ENCODE data around the gene SLC8A1. TPM values are rescaled to one million over a fixed set of nuclear protein-coding genes. Genes with fewer than 3 reads are reported as not detected.

SLC8A1 gene
- polyA plus RNA-seq, 3 donors = 16.9 to 18.2 (median 18.0) TPM

GRCh38 chr2:40049781-40050180, 402.1 kb downstream of the SLC8A1 start:
- peaks cover 0 to 8% (median 0%) of the 10 kb centered on the region in 3 donors for H3K27me3 Mint-ChIP-seq (ENCODE audit: low read depth in 3 of 3)
- H3K4me3 Mint-ChIP-seq = no peak overlapping the region
- Histone ChIP-seq H3K27ac (ENCODE audit: low read depth in 1 of 2, low read length in 2 of 2) (no peak overlapping the region), H2AFZ (ENCODE audit: insufficient read depth, low read depth, low read length, poor library complexity, severe bottlenecking) (no peak overlapping the region), H3K27me3 (ENCODE audit: control insufficient read depth in 2 of 2, insufficient read depth in 2 of 2, low read length in 2 of 2) (no peaks in the 10 kb centered on the region), H3K79me2 (ENCODE audit: insufficient read depth, low read length) (no peaks in the 10 kb centered on the region), H3K4me1 (ENCODE audit: control insufficient read depth in 1 of 2, insufficient read depth in 2 of 2, low read length in 2 of 2) (peaks cover 5 to 9% of the 10 kb centered on the region in 2 donors), H4K20me1 (ENCODE audit: insufficient read depth, low read length) (no peaks in the 10 kb centered on the region), H3K4me3 (replicated peaks in 1 of 3; ENCODE audit: low read depth in 2 of 3, low read length in 3 of 3) (no peak overlapping the region), H3K4me2 (replicated peaks; ENCODE audit: extremely low read depth, low read length, poor library complexity, severe bottlenecking) (no peak overlapping the region), H3K9me3 (replicated peaks in 1 of 2; ENCODE audit: control insufficient read depth in 1 of 2, insufficient read depth in 1 of 2, low read length in 2 of 2) (no peaks in the 10 kb centered on the region), H3K36me3 (replicated peaks in 1 of 2; ENCODE audit: control insufficient read depth in 1 of 2, insufficient read depth in 2 of 2, low read length in 2 of 2) (no peaks in the 10 kb centered on the region), H3K9ac (ENCODE audit: insufficient read depth, low read length, poor library complexity, severe bottlenecking) (no peak overlapping the region)
- no peak for TF ChIP-seq CTCF (IDR thresholded peaks at IDR 0.05)
- H3K9me3 Mint-ChIP-seq = peaks cover 0 to 2% (median 0%) of the 10 kb centered on the region in 7 donors
- DNase-seq = no peak
- WGBS (ENCODE audit: insufficient coverage) = no CpG with 5 or more reads among the region's 1 CpG
- H3K36me3 Mint-ChIP-seq = no peaks in the 10 kb centered on the region
- intact Hi-C loops (cut with micrococcal nuclease) = no loop called here
- no peak overlapping the region for H3K27ac Mint-ChIP-seq
- peaks cover 10% of the 10 kb centered on the region for H3K4me1 Mint-ChIP-seq

- peaks cover 14% of the 10 kb centered on the region for H3K4me1 Mint-ChIP-seq
- no peak overlapping the region for H3K27ac Mint-ChIP-seq
- H3K9ac ChIP-seq (ENCODE audit: insufficient read depth, low read length, poor library complexity, severe bottlenecking) = no peak overlapping the region
- H3K4me3 Mint-ChIP-seq = no peak overlapping the region
- DNase-seq = no peak
- no peak overlapping the region for H3K27ac ChIP-seq (ENCODE audit: low read depth in 1 of 2, low read length in 2 of 2)
- TF ChIP-seq CTCF (IDR thresholded peaks at IDR 0.05) = no peak
- WGBS (ENCODE audit: insufficient coverage) = no CpG with 5 or more reads among the region's 1 CpG
- H3K27me3 Mint-ChIP-seq (ENCODE audit: low read depth in 3 of 3) = peaks cover 0 to 8% (median 0%) of the 10 kb centered on the region in 3 donors
- no peaks in the 10 kb centered on the region for H3K79me2 ChIP-seq (ENCODE audit: insufficient read depth, low read length)
- no peaks in the 10 kb centered on the region for H4K20me1 ChIP-seq (ENCODE audit: insufficient read depth, low read length)
- peaks cover 0 to 2% (median 0%) of the 10 kb centered on the region in 7 donors for H3K9me3 Mint-ChIP-seq
- H3K4me2 ChIP-seq (replicated peaks; ENCODE audit: extremely low read depth, low read length, poor library complexity, severe bottlenecking) = no peak overlapping the region
- no peaks in the 10 kb centered on the region for H3K36me3 ChIP-seq (replicated peaks in 1 of 2; ENCODE audit: control insufficient read depth in 1 of 2, insufficient read depth in 2 of 2, low read length in 2 of 2)
- no peaks in the 10 kb centered on the region for H3K9me3 ChIP-seq (replicated peaks in 1 of 2; ENCODE audit: control insufficient read depth in 1 of 2, insufficient read depth in 1 of 2, low read length in 2 of 2)
- no peak overlapping the region for H2AFZ ChIP-seq (ENCODE audit: insufficient read depth, low read depth, low read length, poor library complexity, severe bottlenecking)
- no peaks in the 10 kb centered on the region for H3K27me3 ChIP-seq (ENCODE audit: control insufficient read depth in 2 of 2, insufficient read depth in 2 of 2, low read length in 2 of 2)
- no peaks in the 10 kb centered on the region for H3K36me3 Mint-ChIP-seq
- peaks cover 6 to 11% of the 10 kb centered on the region in 2 donors for H3K4me1 ChIP-seq (ENCODE audit: control insufficient read depth in 1 of 2, insufficient read depth in 2 of 2, low read length in 2 of 2)
- H3K4me3 ChIP-seq (replicated peaks in 1 of 3; ENCODE audit: low read depth in 2 of 3, low read length in 3 of 3) = no peak overlapping the region
- intact Hi-C loops (cut with micrococcal nuclease) = no loop called here
Observed at GRCh38 chr2:40048506-40048905, 403.4 kb downstream of the SLC8A1 start.

All from CD14-positive monocyte (primary cell).